VCaP (cell line): ENCODE data around the gene SELENOS.

Experiments used
- H3K27ac ChIP-seq: fragments of 450-650 bp; 2 replicates; pipeline ENCODE4 v1.5.1; 2017
- TF ChIP-seq, protein P1 (sequence below): fragments of 450-650 bp; conservative IDR thresholded peaks from 2 replicates; pipeline ENCODE4 v1.5.1; 2017; ENCODE audit warnings: mild to moderate bottlenecking, moderate library complexity

The SELENOS gene

DNA sequence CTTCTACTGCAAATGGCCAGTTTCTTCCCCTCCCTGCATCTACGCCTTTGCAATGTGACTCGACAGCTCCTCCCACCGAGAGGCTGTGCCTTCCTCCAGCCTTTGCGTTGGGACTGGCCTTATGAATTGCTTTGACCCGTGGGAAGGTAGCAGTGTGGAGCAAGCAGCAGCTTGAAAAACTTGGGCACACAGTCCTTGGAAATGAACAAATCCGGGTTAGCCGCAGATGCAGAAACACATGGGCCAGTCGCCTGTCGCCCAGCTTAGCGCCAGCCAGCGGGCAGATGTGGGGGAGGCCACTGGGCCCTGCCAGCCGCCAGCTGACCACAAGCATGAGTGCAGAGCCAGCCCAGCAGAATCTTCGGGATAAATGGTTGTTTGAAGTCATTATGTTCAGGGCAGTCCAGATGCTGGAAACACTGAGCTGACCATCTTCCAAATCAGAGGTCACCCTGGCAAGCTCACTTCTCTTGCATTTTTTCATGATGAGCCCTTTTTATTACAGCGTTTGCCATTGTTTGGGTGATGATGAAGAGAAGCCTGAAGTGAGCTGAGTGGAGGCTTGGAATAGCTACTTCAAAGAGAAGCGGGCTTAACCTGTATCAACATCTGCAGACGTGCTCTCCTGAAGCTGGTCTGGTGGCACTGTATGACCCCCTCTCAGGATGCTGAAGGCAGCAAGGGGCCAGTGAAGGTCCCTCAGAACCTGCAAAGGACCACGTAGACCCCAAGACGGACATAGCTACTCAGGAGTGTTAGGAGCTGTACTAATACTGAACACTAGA lies 9.8 kb downstream of the SELENOS start:
- TF ChIP-seq, protein P1, sequence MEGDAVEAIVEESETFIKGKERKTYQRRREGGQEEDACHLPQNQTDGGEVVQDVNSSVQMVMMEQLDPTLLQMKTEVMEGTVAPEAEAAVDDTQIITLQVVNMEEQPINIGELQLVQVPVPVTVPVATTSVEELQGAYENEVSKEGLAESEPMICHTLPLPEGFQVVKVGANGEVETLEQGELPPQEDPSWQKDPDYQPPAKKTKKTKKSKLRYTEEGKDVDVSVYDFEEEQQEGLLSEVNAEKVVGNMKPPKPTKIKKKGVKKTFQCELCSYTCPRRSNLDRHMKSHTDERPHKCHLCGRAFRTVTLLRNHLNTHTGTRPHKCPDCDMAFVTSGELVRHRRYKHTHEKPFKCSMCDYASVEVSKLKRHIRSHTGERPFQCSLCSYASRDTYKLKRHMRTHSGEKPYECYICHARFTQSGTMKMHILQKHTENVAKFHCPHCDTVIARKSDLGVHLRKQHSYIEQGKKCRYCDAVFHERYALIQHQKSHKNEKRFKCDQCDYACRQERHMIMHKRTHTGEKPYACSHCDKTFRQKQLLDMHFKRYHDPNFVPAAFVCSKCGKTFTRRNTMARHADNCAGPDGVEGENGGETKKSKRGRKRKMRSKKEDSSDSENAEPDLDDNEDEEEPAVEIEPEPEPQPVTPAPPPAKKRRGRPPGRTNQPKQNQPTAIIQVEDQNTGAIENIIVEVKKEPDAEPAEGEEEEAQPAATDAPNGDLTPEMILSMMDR = no peak
- no peak overlapping the region for H3K27ac ChIP-seq

DNA sequence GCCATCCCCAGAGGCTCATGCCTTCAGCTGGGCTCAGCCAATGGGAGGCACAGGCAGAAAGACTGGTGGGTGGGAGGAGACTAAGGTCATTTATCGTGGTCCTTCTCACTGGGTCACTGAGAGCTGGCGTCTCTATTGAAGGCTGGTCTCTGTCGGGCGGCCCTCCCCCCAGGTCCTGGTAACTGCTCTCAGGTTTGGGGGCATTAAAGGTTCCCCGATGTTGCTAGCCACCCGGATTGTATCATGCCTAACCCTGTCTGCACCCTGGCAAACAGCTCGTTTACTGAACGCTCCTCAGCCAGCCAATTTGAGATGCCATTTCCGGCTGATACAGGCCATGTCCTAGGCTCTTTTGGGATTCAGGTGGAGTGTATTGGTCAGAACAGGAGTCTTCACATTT lies 10.5 kb downstream of the SELENOS start:
- TF ChIP-seq, protein P1 = no peak
- no peak overlapping the region for H3K27ac ChIP-seq

DNA sequence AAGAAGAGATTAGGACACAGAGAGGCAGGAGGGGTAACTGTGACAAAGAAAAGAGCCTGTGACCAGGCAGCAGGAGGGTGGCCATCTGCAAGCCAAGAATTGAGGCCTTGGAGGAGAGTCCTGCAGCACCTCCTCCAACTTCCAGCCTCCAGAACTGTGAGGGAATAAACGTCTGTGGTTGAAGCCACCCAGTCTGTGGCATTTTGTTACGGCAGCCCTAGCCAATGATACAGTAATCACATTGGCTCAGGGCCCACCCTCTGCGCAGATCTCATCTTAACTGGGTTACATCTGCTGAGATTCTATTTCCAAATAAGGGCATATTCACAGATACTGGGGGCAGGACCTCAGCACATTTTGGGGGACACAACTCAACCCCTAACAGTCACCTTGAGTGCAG lies 11.3 kb downstream of the SELENOS start:
- TF ChIP-seq, protein P1 = no peak
- H3K27ac ChIP-seq = no peak overlapping the region

DNA sequence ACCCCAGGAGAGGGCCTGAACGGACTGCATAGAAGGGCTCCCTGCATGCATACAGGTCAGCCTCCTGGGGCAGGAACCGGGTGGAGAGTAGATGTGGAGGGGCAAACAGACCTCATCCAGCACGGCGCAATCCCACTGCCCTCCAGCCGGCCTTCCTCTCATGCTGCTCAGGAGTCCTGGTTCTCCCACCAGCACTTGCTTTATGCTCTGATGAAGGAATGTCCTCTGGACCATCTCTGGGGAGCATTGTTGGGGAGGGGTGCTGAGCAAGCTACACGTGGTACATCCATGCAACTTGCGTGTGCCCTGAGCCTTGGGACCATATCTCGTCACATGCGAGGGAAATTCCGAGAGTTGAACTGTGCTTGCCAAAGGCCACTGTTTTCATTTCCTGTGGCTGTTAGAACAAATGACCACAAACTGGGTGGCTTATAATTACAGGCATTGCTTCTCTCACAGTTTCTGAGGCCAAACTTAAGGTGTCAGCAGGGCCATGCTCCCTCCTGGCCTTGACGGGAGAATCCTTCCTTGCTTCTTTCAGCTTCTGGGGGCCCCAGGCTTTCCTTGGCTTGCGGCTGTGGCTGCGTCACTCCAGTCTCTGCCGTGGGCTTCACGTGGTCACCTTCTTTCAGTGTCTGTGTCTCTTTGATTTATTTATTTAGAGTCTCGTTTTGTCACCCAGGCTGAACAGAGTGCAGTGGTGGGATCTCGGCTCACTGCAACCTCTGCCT lies 12.2 kb downstream of the SELENOS start:
- TF ChIP-seq, protein P1 = no peak

DNA sequence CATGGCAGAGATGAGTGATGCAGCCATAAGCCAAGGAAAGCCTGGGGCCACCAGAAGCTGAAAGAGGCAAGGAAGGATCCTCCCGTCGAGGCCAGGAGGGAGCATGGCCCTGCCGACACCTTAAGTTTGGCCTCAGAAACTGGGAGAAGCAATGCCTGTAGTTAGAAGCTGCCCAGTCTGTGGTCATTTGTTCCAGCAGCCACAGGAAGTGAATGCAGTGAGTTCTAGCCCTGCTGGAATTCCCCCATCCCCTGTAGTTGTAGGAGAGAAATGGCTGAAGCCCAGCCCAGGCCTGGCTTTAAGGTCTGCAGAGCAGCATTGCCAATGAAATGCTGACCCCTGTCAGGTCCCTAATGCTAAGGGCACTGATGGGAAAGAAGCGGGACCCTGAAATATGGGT lies 13.3 kb downstream of the SELENOS start:
- H3K27ac ChIP-seq = no peak overlapping the region
- TF ChIP-seq, protein P1 = no peak

More for the DNA sequence above, 12.2 kb downstream of the SELENOS start:
- no peak overlapping the region for H3K27ac ChIP-seq

DNA sequence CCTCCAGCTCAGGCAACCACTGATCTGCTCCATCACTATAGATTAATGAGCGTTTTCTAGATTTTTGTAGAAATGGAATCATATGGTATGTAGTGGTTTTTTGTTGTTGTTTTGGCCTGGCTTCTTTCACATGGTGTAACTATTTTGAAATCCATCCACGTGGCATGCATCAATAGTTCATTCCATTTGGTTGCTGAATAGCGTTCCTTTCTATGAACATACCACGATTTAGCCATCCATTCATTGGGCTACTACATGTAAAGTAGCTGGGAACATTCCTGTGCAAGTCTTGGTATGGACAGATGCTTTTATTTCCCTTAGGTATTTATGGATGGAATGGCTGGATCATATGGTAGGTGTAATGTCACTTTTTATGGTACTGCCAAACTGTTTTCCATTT lies 14.7 kb downstream of the SELENOS start:
- H3K27ac ChIP-seq = no peak overlapping the region

More for the DNA sequence above, 14.7 kb downstream of the SELENOS start:
- TF ChIP-seq, protein P1 = no peak
